ENCODE results near the gene ZNF497. TPM values are rescaled to one million over a fixed set of nuclear protein-coding genes. Genes with fewer than 3 reads are reported as not detected.

ZNF497 gene
- total and polyA plus RNA-seq, 2 of the 13 experiments (the other 11 are each of a cell fraction or from before 2014, with no cell fraction given), result 1.5 to 1.9 TPM

DNA sequence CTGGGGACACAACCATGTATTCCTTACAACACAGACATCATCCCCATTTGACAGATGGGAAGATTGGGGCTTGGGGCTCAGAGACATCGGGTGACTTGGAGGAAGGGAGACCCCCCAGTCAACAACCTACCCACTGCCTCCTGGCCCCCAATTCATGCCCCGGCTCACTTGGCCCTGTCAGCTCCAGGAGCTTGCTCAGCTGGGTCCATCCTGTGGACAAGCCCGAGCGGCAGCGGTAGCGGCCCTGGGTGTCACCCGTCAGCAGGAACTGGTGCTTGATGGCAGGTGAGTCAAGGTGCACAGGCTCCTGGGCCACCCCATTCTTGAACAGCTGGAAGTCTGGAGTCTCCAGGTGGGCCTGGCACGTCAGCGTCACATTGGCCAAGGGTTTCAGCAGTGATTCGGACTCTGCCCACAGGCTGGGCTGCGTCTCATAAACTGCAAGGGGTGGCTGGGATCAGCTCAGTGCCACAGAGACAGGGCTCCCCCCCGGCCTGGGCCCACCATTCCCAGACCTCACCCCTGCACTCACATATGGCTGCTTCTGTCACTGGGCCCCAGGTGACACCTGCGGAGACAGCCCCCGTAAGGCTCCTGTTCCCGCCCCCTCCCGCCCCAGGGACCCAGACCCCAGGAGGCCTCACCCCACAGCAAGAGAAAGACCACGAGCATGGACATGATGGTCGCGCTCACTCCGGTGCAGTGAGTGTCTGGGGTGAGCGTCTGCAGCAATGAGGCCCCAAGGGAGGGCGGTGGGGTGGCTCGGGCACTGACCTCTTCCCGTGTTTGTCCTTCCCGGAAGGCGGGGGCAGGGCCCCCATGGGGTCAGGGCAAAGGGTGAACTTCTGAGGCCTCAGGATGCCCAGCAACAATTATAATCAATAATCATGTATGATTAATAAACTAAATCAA is 9.5 kb downstream of the ZNF497 start, which contains the start of gene A1BG (continued):
- TF ChIP-seq, protein P1, sequence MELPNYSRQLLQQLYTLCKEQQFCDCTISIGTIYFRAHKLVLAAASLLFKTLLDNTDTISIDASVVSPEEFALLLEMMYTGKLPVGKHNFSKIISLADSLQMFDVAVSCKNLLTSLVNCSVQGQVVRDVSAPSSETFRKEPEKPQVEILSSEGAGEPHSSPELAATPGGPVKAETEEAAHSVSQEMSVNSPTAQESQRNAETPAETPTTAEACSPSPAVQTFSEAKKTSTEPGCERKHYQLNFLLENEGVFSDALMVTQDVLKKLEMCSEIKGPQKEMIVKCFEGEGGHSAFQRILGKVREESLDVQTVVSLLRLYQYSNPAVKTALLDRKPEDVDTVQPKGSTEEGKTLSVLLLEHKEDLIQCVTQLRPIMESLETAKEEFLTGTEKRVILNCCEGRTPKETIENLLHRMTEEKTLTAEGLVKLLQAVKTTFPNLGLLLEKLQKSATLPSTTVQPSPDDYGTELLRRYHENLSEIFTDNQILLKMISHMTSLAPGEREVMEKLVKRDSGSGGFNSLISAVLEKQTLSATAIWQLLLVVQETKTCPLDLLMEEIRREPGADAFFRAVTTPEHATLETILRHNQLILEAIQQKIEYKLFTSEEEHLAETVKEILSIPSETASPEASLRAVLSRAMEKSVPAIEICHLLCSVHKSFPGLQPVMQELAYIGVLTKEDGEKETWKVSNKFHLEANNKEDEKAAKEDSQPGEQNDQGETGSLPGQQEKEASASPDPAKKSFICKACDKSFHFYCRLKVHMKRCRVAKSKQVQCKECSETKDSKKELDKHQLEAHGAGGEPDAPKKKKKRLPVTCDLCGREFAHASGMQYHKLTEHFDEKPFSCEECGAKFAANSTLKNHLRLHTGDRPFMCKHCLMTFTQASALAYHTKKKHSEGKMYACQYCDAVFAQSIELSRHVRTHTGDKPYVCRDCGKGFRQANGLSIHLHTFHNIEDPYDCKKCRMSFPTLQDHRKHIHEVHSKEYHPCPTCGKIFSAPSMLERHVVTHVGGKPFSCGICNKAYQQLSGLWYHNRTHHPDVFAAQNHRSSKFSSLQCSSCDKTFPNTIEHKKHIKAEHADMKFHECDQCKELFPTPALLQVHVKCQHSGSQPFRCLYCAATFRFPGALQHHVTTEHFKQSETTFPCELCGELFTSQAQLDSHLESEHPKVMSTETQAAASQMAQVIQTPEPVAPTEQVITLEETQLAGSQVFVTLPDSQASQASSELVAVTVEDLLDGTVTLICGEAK (IDR thresholded peaks at IDR 0.05), result no peak
- TF ChIP-seq, protein P1 (CRISPR knock-in tag; IDR thresholded peaks at IDR 0.05), result no peak
- no peak for TF ChIP-seq ZNF550 (CRISPR knock-in tag; IDR thresholded peaks at IDR 0.05; ENCODE audit: borderline replicate concordance)
- TF ChIP-seq MAFK (conservative IDR thresholded peaks at IDR 0.05 in 1 of 2, IDR thresholded peaks at IDR 0.05 in 1 of 2; ENCODE audit: low read length in 2 of 2), result no peak
- TF ChIP-seq ERF (CRISPR knock-in tag; IDR thresholded peaks at IDR 0.05), result peak; percentile 18; the same call in 1 of the 2 replicates
- TF ChIP-seq DNMT3B (CRISPR knock-in tag; conservative IDR thresholded peaks at IDR 0.05), result no peak
- TF ChIP-seq, protein P2, sequence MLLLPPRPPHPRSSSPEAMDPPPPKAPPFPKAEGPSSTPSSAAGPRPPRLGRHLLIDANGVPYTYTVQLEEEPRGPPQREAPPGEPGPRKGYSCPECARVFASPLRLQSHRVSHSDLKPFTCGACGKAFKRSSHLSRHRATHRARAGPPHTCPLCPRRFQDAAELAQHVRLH (CRISPR knock-in tag; IDR thresholded peaks at IDR 0.05; ENCODE audit: borderline replicate concordance, low read depth), result no peak
- TF ChIP-seq, protein P3, sequence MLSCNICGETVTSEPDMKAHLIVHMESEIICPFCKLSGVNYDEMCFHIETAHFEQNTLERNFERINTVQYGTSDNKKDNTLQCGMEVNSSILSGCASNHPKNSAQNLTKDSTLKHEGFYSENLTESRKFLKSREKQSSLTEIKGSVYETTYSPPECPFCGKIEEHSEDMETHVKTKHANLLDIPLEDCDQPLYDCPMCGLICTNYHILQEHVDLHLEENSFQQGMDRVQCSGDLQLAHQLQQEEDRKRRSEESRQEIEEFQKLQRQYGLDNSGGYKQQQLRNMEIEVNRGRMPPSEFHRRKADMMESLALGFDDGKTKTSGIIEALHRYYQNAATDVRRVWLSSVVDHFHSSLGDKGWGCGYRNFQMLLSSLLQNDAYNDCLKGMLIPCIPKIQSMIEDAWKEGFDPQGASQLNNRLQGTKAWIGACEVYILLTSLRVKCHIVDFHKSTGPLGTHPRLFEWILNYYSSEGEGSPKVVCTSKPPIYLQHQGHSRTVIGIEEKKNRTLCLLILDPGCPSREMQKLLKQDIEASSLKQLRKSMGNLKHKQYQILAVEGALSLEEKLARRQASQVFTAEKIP (CRISPR knock-in tag; IDR thresholded peaks at IDR 0.05; ENCODE audit: borderline replicate concordance), result no peak
- TF ChIP-seq ZNF749 (CRISPR knock-in tag; IDR thresholded peaks at IDR 0.05; ENCODE audit: borderline replicate concordance), result no peak
- TF ChIP-seq, protein P4, sequence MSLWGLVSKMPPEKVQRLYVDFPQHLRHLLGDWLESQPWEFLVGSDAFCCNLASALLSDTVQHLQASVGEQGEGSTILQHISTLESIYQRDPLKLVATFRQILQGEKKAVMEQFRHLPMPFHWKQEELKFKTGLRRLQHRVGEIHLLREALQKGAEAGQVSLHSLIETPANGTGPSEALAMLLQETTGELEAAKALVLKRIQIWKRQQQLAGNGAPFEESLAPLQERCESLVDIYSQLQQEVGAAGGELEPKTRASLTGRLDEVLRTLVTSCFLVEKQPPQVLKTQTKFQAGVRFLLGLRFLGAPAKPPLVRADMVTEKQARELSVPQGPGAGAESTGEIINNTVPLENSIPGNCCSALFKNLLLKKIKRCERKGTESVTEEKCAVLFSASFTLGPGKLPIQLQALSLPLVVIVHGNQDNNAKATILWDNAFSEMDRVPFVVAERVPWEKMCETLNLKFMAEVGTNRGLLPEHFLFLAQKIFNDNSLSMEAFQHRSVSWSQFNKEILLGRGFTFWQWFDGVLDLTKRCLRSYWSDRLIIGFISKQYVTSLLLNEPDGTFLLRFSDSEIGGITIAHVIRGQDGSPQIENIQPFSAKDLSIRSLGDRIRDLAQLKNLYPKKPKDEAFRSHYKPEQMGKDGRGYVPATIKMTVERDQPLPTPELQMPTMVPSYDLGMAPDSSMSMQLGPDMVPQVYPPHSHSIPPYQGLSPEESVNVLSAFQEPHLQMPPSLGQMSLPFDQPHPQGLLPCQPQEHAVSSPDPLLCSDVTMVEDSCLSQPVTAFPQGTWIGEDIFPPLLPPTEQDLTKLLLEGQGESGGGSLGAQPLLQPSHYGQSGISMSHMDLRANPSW (CRISPR knock-in tag; IDR thresholded peaks at IDR 0.05; ENCODE audit: borderline replicate concordance), result no peak
- no peak for TF ChIP-seq ZNF451 (CRISPR knock-in tag; IDR thresholded peaks at IDR 0.05)
- no peak; the same call in 1 of the 2 replicates for TF ChIP-seq ZNF607 (CRISPR knock-in tag; IDR thresholded peaks at IDR 0.05; ENCODE audit: borderline replicate concordance)
- TF ChIP-seq ZNF10 (CRISPR knock-in tag; IDR thresholded peaks at IDR 0.05; ENCODE audit: borderline replicate concordance, low read depth), result no peak
- TF ChIP-seq ETV5 (CRISPR knock-in tag; IDR thresholded peaks at IDR 0.05; ENCODE audit: borderline replicate concordance), result peak; percentile 88
